A549 (cell line): ENCODE data around the gene AFF1.

Experiments
- CTCF ChIP-seq: fragments of >200 bp; sonication (Bioruptor Twin); formaldehyde crosslinking; IDR thresholded peaks from 3 replicates; pipeline ENCODE4 v1.5.1; 2016
- EP300 ChIP-seq, 2 experiments: fragments of >200 bp; sonication (Bioruptor Twin); formaldehyde crosslinking; IDR thresholded peaks; 2 replicates in 1 of 2; 3 replicates in 1 of 2; pipeline ENCODE4 v1.6.1; 2016 to 2017
- MAFK ChIP-seq: fragments of 450-650 bp; IDR thresholded peaks from 2 replicates; pipeline ENCODE4 v1.6.1; 2014; ENCODE audit not compliant: partially characterized antibody
- NFE2L2 ChIP-seq: fragments of 150-350 bp; conservative IDR thresholded peaks from 2 replicates; pipeline ENCODE4 v1.6.1; 2014; ENCODE audit warnings: low read length
- POLR2A ChIP-seq: IDR thresholded peaks from 2 replicates; pipeline ENCODE4 v1.6.1; 2012; ENCODE audit warnings: mild to moderate bottlenecking, low read length
- POLR2AphosphoS2 ChIP-seq: conservative IDR thresholded peaks from 2 replicates; pipeline ENCODE4 v1.6.1; 2012; ENCODE audit warnings: low read length, improper control_type of control experiment, inconsistent platforms
- REST ChIP-seq: fragments of 200-600 bp; sonication (generic); IDR thresholded peaks from 2 replicates; pipeline ENCODE4 v1.6.1; 2016; ENCODE audit warnings: antibody characterized with exemption, mild to moderate bottlenecking, moderate library complexity
- SMC3 ChIP-seq: fragments of >200 bp; sonication (Bioruptor Twin); formaldehyde crosslinking; IDR thresholded peaks from 3 replicates; pipeline ENCODE4 v1.6.1; 2018; ENCODE audit warnings: inconsistent platforms

- no peak for TF ChIP-seq CTCF
- no peak for TF ChIP-seq EP300 (IDR thresholded peaks at IDR 0.05)
- no peak for TF ChIP-seq POLR2A
- TF ChIP-seq POLR2AphosphoS2, result no peak
- no peak for TF ChIP-seq REST
- TF ChIP-seq NFE2L2, result no peak
- no peak for TF ChIP-seq SMC3
- no peak for TF ChIP-seq MAFK
These were observed 16.2 kb upstream of the AFF1 start for GRCh38 chr4:86918539-86919072.
